HPDE6-E6E7 (cell line): Measurements from ENCODE around the gene TSHZ3.

Experiments
- DNase-seq: peaks from one replicate; pipeline ENCODE4 v3.0.0; 2011; ENCODE audit warnings: missing footprints; ENCODE audit errors: extremely low spot score

TSHZ3 gene

DNA sequence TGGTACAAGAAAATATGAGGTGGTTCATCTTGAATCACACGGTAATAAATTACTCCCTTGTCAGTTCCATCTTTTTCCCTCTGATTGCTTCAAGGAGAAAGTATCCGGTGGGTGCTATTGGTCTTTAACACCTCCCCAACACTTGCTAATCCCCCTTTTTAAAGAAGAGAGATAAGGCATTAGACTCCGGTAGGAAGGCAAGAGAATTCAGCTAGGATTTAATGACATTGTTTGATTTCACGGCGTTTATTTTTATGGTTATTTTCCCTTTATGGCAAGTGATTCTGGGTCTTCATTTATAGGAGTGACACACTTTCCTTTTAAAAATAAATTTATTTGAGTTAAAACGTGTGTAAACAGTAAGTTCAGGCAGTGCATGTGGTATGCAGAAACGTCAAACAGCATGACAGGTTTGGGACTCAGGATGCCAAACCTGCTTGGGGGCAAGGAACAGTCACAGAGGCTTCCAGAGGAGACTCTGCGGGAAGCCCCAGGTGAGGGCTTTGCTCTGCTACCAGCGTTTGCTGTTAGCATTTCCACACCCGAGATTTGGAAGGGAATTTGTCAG, 36.5 kb downstream of the TSHZ3 start:
- no peak for DNase-seq

DNA sequence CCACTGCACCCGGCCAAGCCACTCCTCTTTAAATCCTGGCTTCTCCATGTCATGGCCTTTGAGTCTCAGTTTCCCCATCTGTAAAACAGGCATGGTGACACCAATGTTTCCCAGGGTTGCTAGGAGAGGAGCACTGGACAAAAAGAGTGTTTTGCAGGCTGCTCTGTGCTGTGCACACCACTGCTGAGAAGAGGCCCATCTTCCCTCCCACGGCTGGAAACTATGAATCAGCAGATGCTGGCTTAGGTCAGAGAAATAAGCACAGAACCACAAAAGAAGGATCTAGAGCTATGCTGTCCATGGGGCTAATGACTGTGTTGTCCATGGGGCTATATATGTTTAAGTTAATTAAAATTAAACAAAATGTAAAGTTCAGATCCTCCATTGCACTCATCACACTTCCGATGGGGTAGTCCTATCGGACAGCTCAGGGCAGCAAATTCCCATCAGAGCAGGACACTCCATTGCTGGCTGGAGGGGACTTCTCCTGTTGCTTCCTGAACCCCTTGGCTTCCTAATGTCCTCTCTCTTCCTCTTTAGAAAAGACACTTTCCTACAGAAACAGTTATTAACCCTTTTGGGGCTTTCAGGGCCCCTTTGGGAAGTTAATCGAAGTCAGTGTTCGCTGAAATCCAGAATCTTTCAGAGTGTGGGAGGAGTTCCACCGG, 37.1 kb downstream of the TSHZ3 start:
- no peak for DNase-seq

DNA sequence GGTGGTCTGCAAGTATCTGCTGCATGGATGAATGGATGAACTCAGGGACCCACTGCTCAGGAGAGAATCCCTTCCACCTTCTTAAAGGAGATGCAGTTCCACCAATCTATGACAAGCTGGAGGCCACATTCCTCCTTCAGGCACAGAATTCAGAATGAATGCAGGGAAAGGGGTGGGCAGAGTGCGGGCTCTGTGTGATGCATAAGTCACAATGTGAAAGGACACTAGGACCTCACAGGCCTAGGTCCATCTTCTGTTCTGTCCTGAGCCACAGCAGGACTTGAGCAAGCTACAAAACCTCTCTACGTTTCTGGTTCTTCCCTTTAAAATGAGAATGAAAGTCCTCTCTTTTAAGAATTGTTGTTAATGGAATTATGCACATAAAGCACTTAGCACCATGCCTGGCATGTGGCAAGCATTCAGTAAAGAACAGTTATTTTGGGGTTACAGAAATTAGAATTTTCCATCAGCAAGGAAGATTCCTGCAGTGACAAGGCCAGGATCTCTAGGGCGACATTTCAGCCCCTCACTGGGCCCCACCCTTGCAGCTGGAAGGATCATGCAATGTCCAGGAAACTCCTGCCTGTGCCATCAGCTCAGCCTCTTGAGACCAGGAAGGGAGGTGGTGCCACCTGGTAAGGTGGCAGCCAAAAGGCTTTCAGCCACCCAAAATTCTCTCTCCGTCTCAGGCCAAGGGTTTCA, 38.7 kb downstream of the TSHZ3 start:
- DNase-seq, result no peak

DNA sequence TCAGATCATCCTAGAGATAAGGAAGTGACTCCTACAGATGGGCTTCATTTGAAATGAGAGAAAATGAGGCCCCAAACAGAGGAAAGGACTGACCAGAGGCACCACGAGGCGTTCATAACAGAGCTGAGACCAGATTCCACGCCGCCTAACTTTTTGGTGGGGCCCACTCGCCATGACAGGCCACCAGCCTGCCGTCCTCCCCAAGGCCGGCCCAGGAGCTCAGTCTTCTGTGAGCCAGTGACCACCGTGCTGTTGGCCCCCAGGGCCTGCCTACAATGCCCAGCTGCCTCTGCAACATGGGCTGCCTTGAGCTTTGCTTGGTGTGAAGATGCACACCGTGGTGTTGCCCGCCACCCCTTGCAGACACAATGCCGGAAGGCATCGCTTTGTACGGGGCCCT, 40.5 kb downstream of the TSHZ3 start:
- DNase-seq, result no peak

DNA sequence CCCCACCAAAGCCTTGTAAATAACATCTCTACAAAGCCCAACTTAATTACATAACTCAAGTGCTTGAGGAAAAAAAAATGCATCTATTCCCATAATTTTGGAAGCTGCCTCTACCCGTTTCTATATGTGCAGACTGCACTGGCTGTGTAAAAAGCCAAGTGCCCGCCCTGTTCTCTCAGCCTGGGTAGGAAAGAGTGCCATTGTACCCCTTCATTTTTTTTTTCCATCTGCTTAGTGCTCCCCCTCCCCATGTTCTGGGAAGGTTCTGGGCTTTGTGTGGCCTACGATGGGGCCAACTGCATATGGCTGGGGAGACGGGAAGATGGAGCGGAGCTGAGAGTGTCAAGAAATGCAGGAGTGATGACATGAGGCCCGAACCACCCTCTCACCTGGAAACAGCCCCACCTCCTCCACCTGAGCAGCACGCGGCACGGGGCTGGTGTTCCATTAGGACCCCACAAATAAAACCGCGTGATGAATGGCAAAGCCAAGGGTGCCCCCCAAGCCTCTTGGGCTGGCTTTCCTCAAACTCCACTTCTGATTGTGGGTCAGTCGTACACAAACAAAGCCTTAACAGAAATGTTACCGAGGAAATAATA, 42.1 kb downstream of the TSHZ3 start:
- DNase-seq, result no peak

DNA sequence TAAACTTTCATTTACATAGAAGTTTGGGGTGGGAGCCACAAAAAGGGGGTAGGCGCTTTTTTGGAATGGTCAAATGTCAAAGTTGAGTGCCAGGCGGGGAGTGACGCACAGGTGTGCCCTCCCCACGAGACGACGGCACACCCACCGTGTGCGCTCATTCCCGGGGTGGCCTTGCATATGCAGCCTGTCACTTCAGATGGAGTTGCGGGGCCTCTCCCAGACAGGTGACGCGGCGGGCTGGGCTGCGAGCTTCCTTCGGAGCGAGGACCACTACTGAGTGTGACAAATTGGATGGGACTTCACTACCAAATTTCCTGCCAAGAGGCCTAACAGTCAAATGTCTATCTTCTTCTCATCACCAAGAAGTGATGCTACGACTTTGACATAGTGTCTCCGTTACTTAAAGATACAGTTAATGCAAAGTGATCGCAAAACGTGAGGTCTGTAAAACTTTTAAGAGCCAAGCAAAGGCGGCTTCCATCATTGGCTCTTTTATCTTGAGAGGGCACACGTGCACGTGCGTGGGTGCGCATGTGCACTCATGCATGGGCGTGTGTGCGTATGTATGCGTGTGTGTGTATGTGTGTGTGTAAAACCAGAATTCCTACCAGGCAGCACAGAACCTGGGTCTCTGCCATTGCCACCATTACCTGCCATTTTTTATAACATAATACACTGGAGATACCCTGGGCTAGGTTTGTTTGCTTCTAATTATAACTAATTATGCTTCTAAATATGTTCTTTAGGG, 43.1 kb downstream of the TSHZ3 start:
- no peak for DNase-seq

DNA sequence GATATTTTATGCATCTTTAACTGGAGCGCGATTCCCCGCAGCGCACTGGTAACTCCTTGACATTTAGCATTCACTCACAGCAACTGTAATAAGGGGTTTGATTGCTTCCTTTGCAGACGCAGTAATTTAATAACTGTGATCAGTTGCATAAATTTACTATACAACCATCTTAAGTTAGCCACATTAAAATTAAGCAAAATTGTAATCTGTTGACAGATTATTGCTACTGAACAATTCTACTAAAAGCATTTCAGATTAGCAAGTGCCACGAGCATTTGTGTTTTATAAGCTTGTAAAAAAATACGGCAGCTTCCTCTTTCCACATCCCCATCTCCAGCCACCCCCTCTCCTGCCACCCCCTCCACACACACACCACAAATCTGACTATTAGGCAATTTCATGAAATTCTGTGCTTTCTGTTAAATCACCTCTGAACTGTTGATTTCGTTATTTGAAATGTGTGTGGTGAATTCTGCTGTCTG, 44.4 kb downstream of the TSHZ3 start:
- DNase-seq, result no peak

DNA sequence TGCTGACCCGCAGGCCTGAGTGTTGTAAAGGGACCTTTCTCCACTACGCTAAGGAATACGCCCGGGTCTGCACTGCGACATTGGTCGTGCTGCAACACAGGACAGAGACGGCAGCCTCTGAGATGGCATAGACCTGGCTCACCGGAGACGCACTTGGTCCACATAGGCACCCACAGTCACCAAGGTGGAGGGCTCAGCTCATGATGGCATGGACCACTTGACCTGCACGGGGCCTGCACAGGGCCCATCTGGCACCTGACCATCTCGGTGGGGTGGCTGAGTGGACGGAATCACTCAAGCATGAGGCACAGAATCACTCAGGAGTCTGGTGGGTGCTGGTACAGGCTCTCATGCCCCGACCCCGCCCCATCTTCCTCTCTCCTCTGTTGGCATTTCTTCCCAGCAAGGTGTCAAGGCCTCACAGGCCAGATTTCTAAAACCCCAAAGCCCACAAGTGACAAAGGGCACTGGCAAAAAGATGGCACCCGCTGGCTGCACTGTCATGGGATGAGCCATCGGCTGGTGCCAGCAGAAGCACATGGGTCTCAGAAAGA, 45.9 kb downstream of the TSHZ3 start:
- DNase-seq, result no peak

DNA sequence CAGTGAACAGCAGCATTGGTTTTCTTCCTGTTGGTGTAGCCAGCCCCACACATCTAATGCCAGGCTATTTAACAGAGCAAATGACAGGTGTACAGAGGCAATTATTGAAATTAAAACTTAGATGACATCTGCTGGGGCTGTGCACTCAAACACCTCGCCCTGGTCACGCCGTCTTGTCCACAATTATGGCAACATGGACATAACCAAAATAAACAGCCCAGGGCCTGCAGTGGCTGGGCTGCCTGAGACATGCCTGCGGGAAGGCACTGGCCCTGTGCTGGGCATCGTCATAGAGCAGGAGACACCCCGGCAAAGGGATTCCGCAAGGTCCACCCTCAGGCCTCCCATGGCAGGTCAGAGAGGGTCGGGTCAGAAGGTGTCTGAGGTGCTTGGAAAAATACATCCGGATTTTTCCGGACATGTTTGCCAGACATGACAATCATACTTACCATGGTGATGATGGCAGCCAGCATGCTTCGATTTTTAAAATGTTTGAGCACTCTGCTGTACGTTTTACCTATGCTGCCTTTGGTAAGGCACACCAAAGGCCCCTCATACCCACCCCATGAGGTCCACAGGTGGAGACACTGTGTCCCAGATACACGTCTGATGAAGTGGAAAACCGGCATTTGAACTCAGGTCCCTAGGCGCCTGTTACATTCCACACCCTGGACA, 47.8 kb downstream of the TSHZ3 start:
- no peak for DNase-seq

DNA sequence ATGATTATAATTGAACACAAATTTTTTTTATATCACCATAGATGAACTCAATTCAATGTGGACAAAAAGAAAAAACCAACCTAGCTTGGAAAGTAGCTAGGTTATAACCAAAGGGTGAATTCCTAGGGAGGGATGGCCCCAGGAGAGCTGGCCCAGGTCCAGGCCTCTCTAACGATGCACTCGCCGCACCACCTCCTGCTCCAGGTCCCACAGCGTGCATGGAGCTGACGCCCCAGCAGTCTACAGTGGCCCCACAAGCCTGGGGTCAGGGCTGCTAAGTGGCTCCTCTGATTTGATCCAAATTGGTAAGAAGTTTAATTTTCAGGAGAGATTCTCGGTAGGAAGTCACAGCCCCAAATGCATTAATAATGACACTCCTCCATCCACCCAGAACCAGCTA, 48.8 kb downstream of the TSHZ3 start:
- DNase-seq, result no peak

DNA sequence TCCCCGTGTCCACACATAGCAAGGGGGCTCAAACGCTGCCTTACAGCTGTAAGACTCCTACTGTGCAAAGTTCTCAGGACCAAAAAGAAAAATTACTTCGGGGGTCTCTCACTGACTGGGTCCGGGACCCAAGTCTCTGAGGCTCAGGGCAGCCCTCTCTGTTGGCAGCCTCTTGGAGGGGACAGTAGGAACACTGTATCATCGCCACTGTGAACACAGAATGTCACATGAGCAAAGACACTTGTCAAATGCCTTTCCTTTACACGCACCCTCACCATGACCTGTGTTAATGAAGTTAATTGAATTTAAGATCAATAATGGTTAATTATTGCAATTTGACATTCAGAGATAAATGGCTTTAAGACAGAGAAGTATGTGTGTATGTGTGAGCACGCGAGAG, 49.6 kb downstream of the TSHZ3 start:
- no peak for DNase-seq

DNA sequence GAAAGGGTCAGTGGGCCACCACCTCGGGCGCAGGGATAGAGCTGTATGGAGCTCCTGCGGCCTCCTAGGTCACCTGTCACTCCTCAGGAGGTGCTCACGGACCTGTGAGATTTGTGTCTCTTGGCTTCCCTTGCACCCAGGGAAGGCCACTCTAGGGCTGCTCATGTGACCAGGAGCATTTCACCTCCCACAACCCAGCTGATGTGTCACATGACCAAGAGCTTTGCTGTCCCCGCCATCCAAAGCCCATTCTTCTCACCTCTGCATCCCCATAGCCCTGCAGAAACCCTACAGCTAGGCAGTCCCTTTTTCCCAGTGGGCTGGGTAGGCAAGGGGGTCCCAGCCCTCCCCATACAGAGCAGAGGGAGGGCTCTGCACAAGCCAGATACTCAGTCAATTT, 51.2 kb downstream of the TSHZ3 start:
- DNase-seq, result no peak

DNA sequence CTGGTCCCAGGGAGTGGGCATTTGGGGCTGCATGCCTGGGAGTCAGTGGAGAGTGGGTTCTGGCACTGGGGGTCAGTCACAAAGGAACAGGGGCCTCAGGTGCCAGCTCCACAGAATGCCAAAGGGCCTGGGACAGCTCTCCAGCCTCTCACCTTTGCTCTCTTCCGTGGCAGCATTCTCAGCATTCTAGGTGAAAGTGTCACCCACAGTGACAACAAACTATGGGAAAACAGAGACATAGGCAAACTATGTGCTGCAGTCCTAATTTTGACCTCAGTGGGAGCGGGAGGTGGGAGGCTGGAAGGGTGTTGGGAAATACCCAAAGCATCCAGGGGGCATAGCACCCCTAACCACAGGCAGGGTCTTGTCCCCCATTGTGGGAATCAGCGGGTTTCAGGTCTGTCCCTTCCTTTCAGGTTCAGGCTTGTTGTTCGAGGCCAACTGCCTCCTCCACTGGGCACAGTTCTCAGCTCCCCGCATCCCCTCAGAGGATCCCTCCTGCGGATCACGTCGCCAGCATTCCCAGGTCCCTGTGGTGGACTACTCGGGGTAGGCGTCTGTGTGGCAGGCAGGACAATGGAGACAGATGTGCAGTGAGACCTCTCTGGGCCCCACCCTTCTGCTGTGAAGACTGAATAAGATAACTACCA, 52.4 kb downstream of the TSHZ3 start:
- no peak for DNase-seq

DNA sequence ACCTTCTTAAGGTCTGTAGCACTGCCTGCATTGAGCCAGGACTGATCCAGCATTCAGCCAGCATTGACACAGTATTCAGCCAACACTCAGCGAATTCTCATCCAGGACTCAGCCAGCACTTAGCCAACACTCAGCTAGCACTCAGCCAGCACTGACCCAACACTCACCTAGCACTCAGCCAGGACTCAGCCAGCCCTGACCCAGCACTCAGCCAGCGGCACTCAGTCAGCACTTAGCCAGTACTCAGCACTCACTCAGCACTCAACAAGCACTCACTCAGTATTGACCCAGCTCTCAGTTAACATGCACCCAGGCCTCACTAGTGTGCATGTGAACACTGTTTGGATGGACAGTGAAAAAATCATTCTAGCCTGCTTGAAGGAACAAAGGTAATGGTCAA, 55.0 kb downstream of the TSHZ3 start:
- no peak for DNase-seq

DNA sequence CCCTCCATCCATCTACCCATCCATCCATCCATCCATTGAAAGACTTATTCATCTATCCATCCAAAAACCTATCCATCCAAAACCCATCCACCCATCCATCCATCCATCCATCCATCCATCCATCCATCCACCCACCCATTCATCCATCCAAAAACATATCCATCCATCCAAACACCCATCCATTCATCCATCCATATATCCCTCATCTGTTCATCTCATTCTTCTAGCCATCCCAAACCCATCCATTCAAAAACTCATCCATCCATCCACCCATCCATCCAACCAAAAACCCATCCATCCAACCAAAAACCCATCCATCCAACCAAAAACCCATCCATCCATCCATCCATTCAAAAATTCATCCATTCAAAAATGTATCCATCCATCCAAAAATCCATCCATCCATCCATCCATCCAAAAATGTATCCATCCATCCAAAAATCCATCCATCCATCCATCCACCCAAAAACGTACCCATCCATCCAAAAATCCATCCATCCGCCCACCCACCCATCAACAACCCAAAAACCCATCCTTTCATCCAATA, 56.5 kb downstream of the TSHZ3 start:
- DNase-seq, result no peak

DNA sequence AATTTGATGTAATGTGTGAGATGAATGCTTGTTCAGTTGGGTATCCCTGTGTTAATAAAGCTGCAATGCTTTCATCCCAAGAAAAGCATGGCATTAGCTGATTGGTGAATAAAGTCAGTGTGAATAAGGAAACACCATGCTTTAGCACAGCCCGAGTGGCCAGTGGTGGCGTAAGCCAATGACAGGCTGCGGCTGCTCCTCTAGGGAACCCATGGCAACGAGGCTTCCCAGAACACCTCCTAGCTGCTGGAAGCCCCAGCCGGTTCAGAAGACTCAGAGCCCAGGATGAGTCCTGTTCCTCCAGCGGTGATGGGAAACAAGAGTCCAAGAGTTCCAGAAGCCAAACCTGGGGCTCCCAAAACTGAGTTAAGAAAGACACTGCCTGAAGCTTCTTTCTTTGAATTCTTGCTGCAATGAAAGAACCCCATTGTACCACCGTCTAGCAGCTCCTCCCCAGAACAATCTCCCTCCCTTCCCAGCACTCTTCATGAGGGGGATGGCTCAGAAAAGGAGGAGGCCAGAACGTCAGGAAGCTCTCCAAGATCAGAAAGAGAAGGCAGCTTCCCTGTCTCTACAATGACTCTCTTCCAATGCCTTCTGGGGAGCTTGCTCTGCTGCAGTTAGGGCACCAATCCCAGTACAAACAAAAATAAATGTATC, 58.2 kb downstream of the TSHZ3 start:
- DNase-seq, result no peak

DNA sequence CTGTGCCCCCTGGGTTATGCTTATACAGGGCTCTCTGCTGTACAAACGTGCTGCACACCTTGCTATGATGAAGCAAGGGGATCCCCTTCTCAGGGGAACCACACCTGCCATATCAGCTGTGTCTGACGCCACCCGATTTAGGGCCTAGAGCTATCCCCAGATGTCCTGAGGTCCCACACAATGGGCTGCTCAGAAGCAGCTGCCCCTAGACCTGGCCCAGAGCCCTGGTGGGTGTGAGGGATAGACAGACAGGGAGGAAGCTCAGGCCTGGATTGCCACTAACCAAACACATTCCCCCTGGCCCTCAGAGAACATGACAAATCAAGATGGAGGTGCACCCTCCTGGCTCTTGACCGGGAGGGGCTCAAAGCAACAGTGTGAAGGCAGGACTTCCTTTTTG, 59.3 kb downstream of the TSHZ3 start:
- DNase-seq, result no peak

DNA sequence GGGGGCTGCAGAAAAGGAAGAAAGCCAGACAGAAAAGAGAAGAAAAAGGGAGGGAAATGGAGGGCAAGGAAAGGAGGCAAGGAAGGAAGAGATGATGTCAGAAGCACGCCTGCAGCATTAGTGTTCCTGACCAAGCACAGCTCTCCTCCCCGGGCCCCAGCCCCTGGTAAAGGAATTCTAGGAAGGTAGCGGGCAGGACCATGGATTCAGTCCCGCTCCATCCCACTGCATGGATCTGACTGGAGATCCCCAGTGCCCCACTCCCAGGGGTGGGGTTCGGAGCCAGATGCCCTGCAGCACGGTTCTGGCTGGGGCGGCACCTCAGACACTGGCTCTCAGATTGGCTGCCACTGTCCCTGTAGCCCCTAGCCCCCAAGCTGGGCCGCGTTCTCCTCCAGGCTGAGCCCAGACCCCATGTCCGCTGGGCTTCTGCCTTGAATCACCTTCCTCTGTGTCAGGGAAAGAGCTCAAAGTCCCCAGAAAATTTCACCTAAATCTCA, 59.8 kb downstream of the TSHZ3 start:
- no peak for DNase-seq

DNA sequence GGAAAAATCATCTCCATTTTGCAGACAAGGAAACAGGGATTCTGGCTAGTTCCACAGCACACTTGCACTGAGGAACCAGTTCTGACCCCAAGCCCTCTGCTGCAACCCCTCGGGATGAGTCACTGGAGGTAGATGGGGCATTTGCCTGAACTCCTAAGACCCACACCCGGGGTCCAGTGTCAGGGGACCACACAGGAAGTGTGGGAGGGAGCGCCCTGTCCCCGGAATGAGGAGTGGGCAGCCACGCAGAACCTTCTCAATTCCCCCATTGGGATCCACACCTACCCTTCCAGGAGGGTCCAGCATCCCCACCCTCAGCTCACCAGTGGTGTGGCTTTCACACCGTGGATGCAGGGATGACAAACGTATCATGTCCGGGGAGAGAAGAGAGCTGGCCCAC, 62.7 kb downstream of the TSHZ3 start:
- DNase-seq, result no peak

DNA sequence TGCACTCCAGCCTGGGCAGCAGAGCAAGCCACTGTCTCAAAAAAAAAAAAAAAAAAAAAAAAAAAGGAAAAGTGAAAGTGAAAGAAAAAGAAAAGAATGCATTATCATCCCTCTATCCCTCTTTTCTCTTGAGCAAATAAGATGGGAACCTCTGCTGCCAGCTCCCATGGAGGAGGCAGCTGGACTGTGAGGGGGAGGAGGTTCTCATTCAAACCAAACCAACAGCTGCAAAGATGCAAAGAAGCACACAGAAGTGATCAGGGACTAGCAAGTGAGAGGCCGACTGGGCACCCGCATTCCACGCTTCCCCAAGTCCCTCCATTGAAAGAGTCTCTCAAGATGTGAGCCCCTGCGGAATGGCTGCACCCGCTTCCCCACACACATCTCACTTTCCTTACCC, 63.5 kb downstream of the TSHZ3 start:
- no peak for DNase-seq
